Fibroblast of lung (primary cell): ENCODE measurements around the gene PTCRA. TPM values are rescaled to one million over a fixed set of nuclear protein-coding genes. Genes with fewer than 3 reads are reported as not detected.

Experiments used
- DNase-seq, 2 donors: peaks; one replicate each; pipeline versions ENCODE4 v3.0.0 to v3.0.0-alpha.2; 2010; ENCODE audit warnings: low read depth in 2 of 2
- H2AFZ ChIP-seq: 2 replicates; pipeline ENCODE4 v1.5.1; 2012; ENCODE audit warnings: low read length, control low read depth, inconsistent platforms
- H3K27ac ChIP-seq: 2 replicates; pipeline ENCODE4 v1.5.1; 2011; ENCODE audit warnings: low read length, control low read depth; ENCODE audit not compliant: insufficient read depth
- H3K27me3 ChIP-seq: 2 replicates; pipeline ENCODE4 v1.5.1; 2011; ENCODE audit warnings: mild to moderate bottlenecking, low read length; ENCODE audit not compliant: control insufficient read depth, insufficient read depth
- H3K36me3 ChIP-seq: 2 replicates; pipeline ENCODE4 v1.5.1; 2011; ENCODE audit warnings: low read length; ENCODE audit not compliant: control insufficient read depth, insufficient read depth
- H3K4me1 ChIP-seq: 2 replicates; pipeline ENCODE4 v1.5.1; 2011; ENCODE audit warnings: low read length; ENCODE audit not compliant: control insufficient read depth, insufficient read depth; ENCODE audit errors: extremely low read depth
- H3K4me2 ChIP-seq: 2 replicates; pipeline ENCODE4 v1.5.1; 2011; ENCODE audit warnings: low read length, control low read depth; ENCODE audit not compliant: insufficient read depth; ENCODE audit errors: extremely low read depth
- H3K4me3 ChIP-seq, 4 experiments: fragments of 200-600 bp in 1 of 4; sonication (generic) in 1 of 4; replicated peaks in 1 of 4; 2 replicates each; pipeline ENCODE4 v1.5.1; 2011 to 2016; ENCODE audit warnings: low read length in 4 of 4, low read depth in 3 of 4, mild to moderate bottlenecking in 3 of 4, control low read depth in 2 of 4, inconsistent platforms in 1 of 4, mixed read lengths in 1 of 4; ENCODE audit not compliant: insufficient read depth in 1 of 4; ENCODE audit errors: control extremely low read depth in 1 of 4
- H3K79me2 ChIP-seq: 2 replicates; pipeline ENCODE4 v1.5.1; 2012; ENCODE audit warnings: mild to moderate bottlenecking, low read length, inconsistent platforms; ENCODE audit not compliant: control insufficient read depth, insufficient read depth
- H3K9ac ChIP-seq: 2 replicates; pipeline ENCODE4 v1.5.1; 2011; ENCODE audit warnings: mild to moderate bottlenecking, low read length, control low read depth; ENCODE audit not compliant: insufficient read depth
- H3K9me3 ChIP-seq: 2 replicates; pipeline ENCODE4 v1.5.1; 2012; ENCODE audit warnings: low read depth, low read length; ENCODE audit not compliant: control insufficient read depth, insufficient read depth
- H4K20me1 ChIP-seq: 2 replicates; pipeline ENCODE4 v1.5.1; 2011; ENCODE audit warnings: low read length; ENCODE audit not compliant: control insufficient read depth, insufficient read depth; ENCODE audit errors: extremely low read depth
- EZH2 ChIP-seq: IDR thresholded peaks from 2 replicates; pipeline ENCODE4 v1.5.1; 2012; ENCODE audit warnings: low read length, control low read depth, mild to moderate bottlenecking; ENCODE audit errors: missing control alignments
- polyA plus RNA-seq, 2 donors: library from polyadenylated mRNA; depleted of rRNA in 1 of 2; stranded (reverse) in 1 of 2; unstranded in 1 of 2; fragments of >200 nt; gene quantifications; 2 replicates each; pipeline ENCODE4 v1.2.1, GENCODE V29; 2011 to 2012; ENCODE audit warnings: missing spikeins in 1 of 2
- total RNA-seq: library from RNA; depleted of rRNA; stranded (reverse); fragments of >200 nt; gene quantifications from 2 replicates; pipeline ENCODE4 v1.2.1, GENCODE V29; 2014
- TF ChIP-seq, protein P1 (sequence below), 2 donors: IDR thresholded peaks in 1 of 2; conservative IDR thresholded peaks in 1 of 2; 1 replicate in 1 of 2; 2 replicates in 1 of 2; pipeline ENCODE4 v1.5.1; 2011 to 2012; ENCODE audit warnings: low read length in 2 of 2, control low read depth in 1 of 2, inconsistent platforms in 1 of 2, low read depth in 1 of 2, mild to moderate bottlenecking in 1 of 2

Gene PTCRA
- total and polyA plus RNA-seq, 2 donors (not counting 1 experiment from before 2014, with no cell fraction given): not detected

DNA sequence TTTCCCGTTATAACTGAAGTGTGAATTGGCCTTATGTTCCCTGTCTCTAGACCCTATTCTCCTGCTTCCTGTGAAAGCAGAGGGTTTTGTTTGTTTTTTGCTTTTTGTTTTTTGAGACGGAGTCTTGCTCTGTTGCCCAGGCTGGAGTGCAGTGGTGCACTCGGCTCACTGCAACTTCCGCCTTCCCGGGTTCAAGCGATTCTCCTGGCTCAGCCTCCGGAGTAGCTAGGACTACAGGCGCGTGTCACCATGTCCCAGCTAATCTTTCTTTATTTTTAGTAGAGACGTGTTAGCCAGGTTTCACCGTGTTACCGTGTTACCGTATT is 44.0 kb downstream of the PTCRA start:
- Histone ChIP-seq H3K4me2 (peak overlapping the region; percentile 83), H3K36me3 (peaks cover 2% of the 10 kb centered on the region), H3K79me2 (no peaks in the 10 kb centered on the region), H2AFZ (peak overlapping the region; percentile 60), H4K20me1 (no peaks in the 10 kb centered on the region), H3K9me3 (no peaks in the 10 kb centered on the region), H3K4me3 (peak overlapping the region in 1 of 4 experiments; percentile 53), H3K4me1 (peaks cover 6% of the 10 kb centered on the region), H3K27me3 (no peaks in the 10 kb centered on the region), H3K9ac (no peak overlapping the region), H3K27ac (no peak overlapping the region)
- no peak for TF ChIP-seq EZH2
- TF ChIP-seq, protein P1, sequence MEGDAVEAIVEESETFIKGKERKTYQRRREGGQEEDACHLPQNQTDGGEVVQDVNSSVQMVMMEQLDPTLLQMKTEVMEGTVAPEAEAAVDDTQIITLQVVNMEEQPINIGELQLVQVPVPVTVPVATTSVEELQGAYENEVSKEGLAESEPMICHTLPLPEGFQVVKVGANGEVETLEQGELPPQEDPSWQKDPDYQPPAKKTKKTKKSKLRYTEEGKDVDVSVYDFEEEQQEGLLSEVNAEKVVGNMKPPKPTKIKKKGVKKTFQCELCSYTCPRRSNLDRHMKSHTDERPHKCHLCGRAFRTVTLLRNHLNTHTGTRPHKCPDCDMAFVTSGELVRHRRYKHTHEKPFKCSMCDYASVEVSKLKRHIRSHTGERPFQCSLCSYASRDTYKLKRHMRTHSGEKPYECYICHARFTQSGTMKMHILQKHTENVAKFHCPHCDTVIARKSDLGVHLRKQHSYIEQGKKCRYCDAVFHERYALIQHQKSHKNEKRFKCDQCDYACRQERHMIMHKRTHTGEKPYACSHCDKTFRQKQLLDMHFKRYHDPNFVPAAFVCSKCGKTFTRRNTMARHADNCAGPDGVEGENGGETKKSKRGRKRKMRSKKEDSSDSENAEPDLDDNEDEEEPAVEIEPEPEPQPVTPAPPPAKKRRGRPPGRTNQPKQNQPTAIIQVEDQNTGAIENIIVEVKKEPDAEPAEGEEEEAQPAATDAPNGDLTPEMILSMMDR (conservative IDR thresholded peaks at IDR 0.05 in 1 of 2, IDR thresholded peaks at IDR 0.05 in 1 of 2; ENCODE audit: low read depth in 1 of 2, low read length in 2 of 2): no peak
- DNase-seq: no peak

GRCh38 chr6:42960243-42961019 is 44.6 kb downstream of the PTCRA start, which contains the start of gene GNMT:
GNMT (plus strand) TSS chr6:42960754; CDS start chr6:42960768, 14 bp downstream.
- Histone ChIP-seq H3K9me3 (no peaks in the 10 kb centered on the region), H3K27ac (no peak within 1 kb of the TSS), H3K4me1 (peaks cover 6% of the 10 kb centered on the region), H3K4me2 (peak within 1 kb of the TSS; percentile 83), H2AFZ (peak within 1 kb of the TSS; percentile 60), H3K79me2 (no peaks in the 10 kb centered on the region), H3K36me3 (peaks cover 2% of the 10 kb centered on the region), H3K9ac (no peak within 1 kb of the TSS), H3K27me3 (no peaks in the 10 kb centered on the region), H3K4me3 (peak within 1 kb of the TSS; percentile 27 to 53 (median 46)), H4K20me1 (no peaks in the 10 kb centered on the region)
- TF ChIP-seq, protein P1 (conservative IDR thresholded peaks at IDR 0.05 in 1 of 2, IDR thresholded peaks at IDR 0.05 in 1 of 2; ENCODE audit: low read depth in 1 of 2, low read length in 2 of 2): no peak
- TF ChIP-seq EZH2: no peak
- DNase-seq: peak in 1 of 2 donors; percentile 40

- Histone ChIP-seq H3K9me3 (no peaks in the 10 kb centered on the region), H3K36me3 (peaks cover 2% of the 10 kb centered on the region), H2AFZ (no peak overlapping the region), H3K4me3 (peak overlapping the region in 3 of 4 experiments; percentile 27 to 53 (median 50)), H3K9ac (no peak overlapping the region), H3K4me1 (peaks cover 6% of the 10 kb centered on the region), H3K79me2 (no peaks in the 10 kb centered on the region), H3K27ac (no peak overlapping the region), H3K27me3 (no peaks in the 10 kb centered on the region), H4K20me1 (no peaks in the 10 kb centered on the region), H3K4me2 (peak overlapping the region; percentile 83)
- DNase-seq: no peak
- no peak for TF ChIP-seq EZH2
- TF ChIP-seq, protein P1 (conservative IDR thresholded peaks at IDR 0.05 in 1 of 2, IDR thresholded peaks at IDR 0.05 in 1 of 2; ENCODE audit: low read depth in 1 of 2, low read length in 2 of 2): no peak
Measured at GRCh38 chr6:42961020-42961470, 45.2 kb downstream of the PTCRA start.
